ENCODE results near the gene MEDAG.

- TF ChIP-seq POLR2A (IDR thresholded peaks at IDR 0.05) (no peak), CTCF (IDR thresholded peaks at IDR 0.05) (no peak)
These were observed 49.1 kb upstream of the MEDAG start for GRCh38 chr13:30857018-30857417.

All from lower leg skin (tissue), 3 donors.